IPS-20b (cell line): ENCODE results near the gene FMNL3.

Experiments
- H3K27ac ChIP-seq: one replicate; pipeline ENCODE4 v1.5.1; 2013; ENCODE audit warnings: low read length
- H3K27me3 ChIP-seq: 2 replicates; pipeline ENCODE4 v1.6.1; 2013; ENCODE audit warnings: mild to moderate bottlenecking, low read length, inconsistent platforms; ENCODE audit not compliant: insufficient read depth
- H3K36me3 ChIP-seq: 2 replicates; pipeline ENCODE4 v1.6.1; 2013; ENCODE audit warnings: low read depth, mild to moderate bottlenecking, inconsistent platforms, low read length, moderate library complexity; ENCODE audit not compliant: insufficient read depth
- H3K4me1 ChIP-seq: 2 replicates; pipeline ENCODE4 v1.6.1; 2013; ENCODE audit warnings: mild to moderate bottlenecking, control low read depth, inconsistent platforms, low read length, moderate library complexity; ENCODE audit not compliant: insufficient read depth
- H3K4me3 ChIP-seq: 2 replicates; pipeline ENCODE4 v1.5.1; 2013; ENCODE audit warnings: mild to moderate bottlenecking, low read length, inconsistent platforms
- H3K9ac ChIP-seq: 2 replicates; pipeline ENCODE4 v1.6.1; 2013; ENCODE audit warnings: low read depth, mild to moderate bottlenecking, inconsistent platforms, low read length, moderate library complexity
- H3K9me3 ChIP-seq: 2 replicates; pipeline ENCODE4 v1.6.1; 2013; ENCODE audit warnings: mild to moderate bottlenecking, low read depth, low read length, inconsistent platforms; ENCODE audit not compliant: insufficient read depth

FMNL3 gene

GRCh38 chr12:49598527-49598926 lies 108.7 kb downstream of the FMNL3 start:
- Histone ChIP-seq H3K9ac (no peak overlapping the region), H3K9me3 (no peaks in the 10 kb centered on the region), H3K36me3 (no peaks in the 10 kb centered on the region), H3K4me1 (no peaks in the 10 kb centered on the region), H3K27ac (no peak overlapping the region), H3K27me3 (0 out of 2 replicates have a peak, but pooled peaks cover 10% of the 10 kb centered on the region), H3K4me3 (no peak overlapping the region)

- H3K36me3 ChIP-seq: 0 out of 2 replicates have a peak, but pooled peaks cover 5% of the 10 kb centered on the region
- no peaks in the 10 kb centered on the region for H3K9me3 ChIP-seq
- H3K9ac ChIP-seq: no peak overlapping the region
- H3K27ac ChIP-seq: no peak overlapping the region
- H3K27me3 ChIP-seq: no peaks in the 10 kb centered on the region
- no peaks in the 10 kb centered on the region for H3K4me1 ChIP-seq
- no peak overlapping the region for H3K4me3 ChIP-seq
These were observed 118.3 kb downstream of the FMNL3 start for GRCh38 chr12:49588721-49589516.

GRCh38 chr12:49588281-49588680 lies 118.9 kb downstream of the FMNL3 start:
- no peak overlapping the region for H3K9ac ChIP-seq
- H3K36me3 ChIP-seq: peaks cover 11% of the 10 kb centered on the region; the same call in 1 of the 2 replicates
- no peak overlapping the region for H3K4me3 ChIP-seq
- no peaks in the 10 kb centered on the region for H3K4me1 ChIP-seq
- H3K27ac ChIP-seq: no peak overlapping the region
- H3K27me3 ChIP-seq: no peaks in the 10 kb centered on the region
- no peaks in the 10 kb centered on the region for H3K9me3 ChIP-seq

DNA sequence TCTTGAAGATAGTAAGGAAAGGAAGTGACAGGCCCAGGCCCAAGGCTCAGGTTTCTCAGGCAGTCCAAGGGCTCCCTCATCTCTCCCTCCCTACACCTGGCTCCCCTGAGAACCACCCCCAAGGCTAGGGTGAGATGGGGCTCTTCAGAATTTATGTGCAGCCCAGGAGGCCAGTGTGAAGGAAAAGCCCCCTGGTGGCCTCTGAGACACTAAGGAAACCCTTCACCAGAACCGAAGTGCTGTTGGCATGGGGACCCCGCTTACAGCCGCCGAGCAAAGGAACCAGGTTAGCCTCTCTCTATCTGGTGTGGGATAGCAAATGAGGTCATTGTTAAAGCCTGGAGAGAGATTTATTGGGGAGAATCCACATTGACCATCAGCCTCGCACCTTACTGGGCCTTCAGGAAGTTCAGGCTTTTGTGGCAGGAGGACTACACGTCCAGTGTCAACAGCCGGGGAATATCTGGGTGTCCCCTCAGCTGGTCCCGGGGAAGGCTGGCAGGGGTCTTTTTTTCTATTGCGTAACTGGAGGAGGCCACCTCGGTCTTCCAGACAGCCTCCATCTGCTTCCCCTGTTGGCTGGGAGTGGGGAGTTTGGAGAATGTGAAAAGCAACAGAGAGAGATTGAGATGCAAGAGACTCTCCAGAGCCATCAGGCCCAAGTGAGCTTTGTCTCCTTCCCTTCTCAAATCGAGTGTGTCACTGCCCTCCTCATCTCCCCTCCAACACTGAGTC lies 119.9 kb downstream of the FMNL3 start:
- Histone ChIP-seq H3K4me1 (no peaks in the 10 kb centered on the region), H3K4me3 (no peak overlapping the region), H3K9me3 (no peaks in the 10 kb centered on the region), H3K9ac (no peak overlapping the region), H3K27ac (no peak overlapping the region), H3K36me3 (peaks cover 13% of the 10 kb centered on the region; the same call in 1 of the 2 replicates), H3K27me3 (no peaks in the 10 kb centered on the region)
